HG02852 (cell line): Measurements from ENCODE around the gene COL19A1.
"Not testable (repeated sequence)": the region's sequence is repeated elsewhere in the genome, so short reads cannot be mapped to it uniquely, and the experiment has no call there.

Source experiments
- ATAC-seq: cut with Tn5 transposase; IDR thresholded peaks from one replicate; pipeline ENCODE4 v1.9.1; 2021; ENCODE audit warnings: mild to moderate bottlenecking, moderate library complexity; ENCODE audit not compliant: unreplicated experiment

COL19A1 gene

GRCh38 chr6:69866770-69867638 is 648 bp downstream of the COL19A1 start:
- peak; percentile 66 for ATAC-seq

- no peak for ATAC-seq
Measured at GRCh38 chr6:69867639-69867976, 1.3 kb downstream of the COL19A1 start.

GRCh38 chr6:69868252-69868804 is 2.0 kb downstream of the COL19A1 start:
- no peak for ATAC-seq

- no peak for ATAC-seq
Measured at GRCh38 chr6:69868961-69869360, 2.6 kb downstream of the COL19A1 start.

- no peak for ATAC-seq
Measured at GRCh38 chr6:69871107-69871506, 4.8 kb downstream of the COL19A1 start.

GRCh38 chr6:69873291-69873690 is 6.9 kb downstream of the COL19A1 start:
- ATAC-seq: no peak

GRCh38 chr6:69875715-69876114 is 9.4 kb downstream of the COL19A1 start:
- no peak for ATAC-seq

- ATAC-seq: no peak
Measured at GRCh38 chr6:69878795-69879194, 12.4 kb downstream of the COL19A1 start.

GRCh38 chr6:69880601-69881000 is 14.2 kb downstream of the COL19A1 start:
- ATAC-seq: peak; percentile 32

GRCh38 chr6:69881322-69882151 is 15.2 kb downstream of the COL19A1 start:
- peak; percentile 83 for ATAC-seq

GRCh38 chr6:69883551-69883950 is 17.2 kb downstream of the COL19A1 start:
- ATAC-seq: no peak

GRCh38 chr6:69884231-69884630 is 17.9 kb downstream of the COL19A1 start:
- no peak for ATAC-seq

- ATAC-seq: peak; percentile 60
Measured at GRCh38 chr6:69887026-69887425, 20.7 kb downstream of the COL19A1 start.

GRCh38 chr6:69887714-69888345 is 21.5 kb downstream of the COL19A1 start:
- ATAC-seq: no peak

GRCh38 chr6:69888482-69889233 is 22.3 kb downstream of the COL19A1 start:
- no peak for ATAC-seq

GRCh38 chr6:69889234-69889974 is 23.0 kb downstream of the COL19A1 start:
- not testable (repeated sequence) for ATAC-seq

- not testable (repeated sequence) for ATAC-seq
Measured at GRCh38 chr6:69892561-69892960, 26.2 kb downstream of the COL19A1 start.

GRCh38 chr6:69893266-69893665 is 26.9 kb downstream of the COL19A1 start:
- ATAC-seq: not testable (repeated sequence)

- peak; percentile 61 for ATAC-seq
Measured at GRCh38 chr6:69894578-69895347, 28.4 kb downstream of the COL19A1 start.
